Nephron progenitor cell (in vitro differentiated cells): ENCODE data around the gene ADAMTS18.

Experiments used
- DNase-seq: peaks from one replicate; pipeline ENCODE4 v3.0.0; 2021
- H3K27ac Mint-ChIP-seq: 2 replicates; pipeline ENCODE4 v1.8.0; 2021; ENCODE audit warnings: mild to moderate bottlenecking, moderate library complexity, mixed read lengths
- H3K27me3 Mint-ChIP-seq: 2 replicates; pipeline ENCODE4 v1.8.0; 2021; ENCODE audit warnings: mild to moderate bottlenecking, low read depth, mixed read lengths; ENCODE audit not compliant: poor library complexity
- H3K36me3 Mint-ChIP-seq: 2 replicates; pipeline ENCODE4 v1.8.0; 2021; ENCODE audit warnings: low read depth, mixed read lengths
- H3K4me1 Mint-ChIP-seq: 2 replicates; pipeline ENCODE4 v1.8.0; 2021; ENCODE audit warnings: mixed read lengths
- H3K4me3 Mint-ChIP-seq: 2 replicates; pipeline ENCODE4 v1.8.0; 2021; ENCODE audit warnings: mild to moderate bottlenecking, moderate library complexity, mixed read lengths
- H3K9me3 Mint-ChIP-seq: 2 replicates; pipeline ENCODE4 v1.8.0; 2021; ENCODE audit warnings: mild to moderate bottlenecking, moderate library complexity, mixed read lengths
- TF ChIP-seq, protein P1 (sequence below): fragments of 200-600 bp; sonication (generic); IDR thresholded peaks from 2 replicates; pipeline ENCODE4 v1.5.0; 2021; ENCODE audit warnings: antibody characterized with exemption

ADAMTS18 gene

GRCh38 chr16:77302674-77303073, 132.2 kb downstream of the ADAMTS18 start:
- H3K27ac Mint-ChIP-seq = no peak overlapping the region
- TF ChIP-seq, protein P1, sequence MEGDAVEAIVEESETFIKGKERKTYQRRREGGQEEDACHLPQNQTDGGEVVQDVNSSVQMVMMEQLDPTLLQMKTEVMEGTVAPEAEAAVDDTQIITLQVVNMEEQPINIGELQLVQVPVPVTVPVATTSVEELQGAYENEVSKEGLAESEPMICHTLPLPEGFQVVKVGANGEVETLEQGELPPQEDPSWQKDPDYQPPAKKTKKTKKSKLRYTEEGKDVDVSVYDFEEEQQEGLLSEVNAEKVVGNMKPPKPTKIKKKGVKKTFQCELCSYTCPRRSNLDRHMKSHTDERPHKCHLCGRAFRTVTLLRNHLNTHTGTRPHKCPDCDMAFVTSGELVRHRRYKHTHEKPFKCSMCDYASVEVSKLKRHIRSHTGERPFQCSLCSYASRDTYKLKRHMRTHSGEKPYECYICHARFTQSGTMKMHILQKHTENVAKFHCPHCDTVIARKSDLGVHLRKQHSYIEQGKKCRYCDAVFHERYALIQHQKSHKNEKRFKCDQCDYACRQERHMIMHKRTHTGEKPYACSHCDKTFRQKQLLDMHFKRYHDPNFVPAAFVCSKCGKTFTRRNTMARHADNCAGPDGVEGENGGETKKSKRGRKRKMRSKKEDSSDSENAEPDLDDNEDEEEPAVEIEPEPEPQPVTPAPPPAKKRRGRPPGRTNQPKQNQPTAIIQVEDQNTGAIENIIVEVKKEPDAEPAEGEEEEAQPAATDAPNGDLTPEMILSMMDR = no peak
- peaks cover 27% of the 10 kb centered on the region for H3K4me1 Mint-ChIP-seq
- DNase-seq = no peak
- H3K36me3 Mint-ChIP-seq = no peaks in the 10 kb centered on the region
- no peaks in the 10 kb centered on the region for H3K9me3 Mint-ChIP-seq
- no peak overlapping the region for H3K4me3 Mint-ChIP-seq
- no peaks in the 10 kb centered on the region for H3K27me3 Mint-ChIP-seq

DNA sequence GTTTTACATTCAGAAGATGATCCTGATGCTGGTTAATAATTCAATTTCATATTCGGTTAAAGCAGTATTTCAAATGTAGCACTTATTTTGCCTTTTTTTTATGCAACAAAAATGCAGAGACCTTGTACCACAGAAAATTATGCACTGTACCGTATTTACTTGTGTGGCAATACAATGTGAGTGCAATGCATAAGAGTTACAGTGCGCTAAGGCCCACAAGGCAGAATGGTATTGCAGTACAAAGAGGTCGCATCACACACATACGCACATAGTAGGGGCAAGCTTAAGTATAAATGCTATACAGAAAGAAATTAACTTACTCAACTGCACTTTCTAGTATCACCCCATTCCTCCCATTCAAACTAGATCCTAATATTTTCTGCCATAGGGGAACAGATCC, 132.6 kb downstream of the ADAMTS18 start:
- Mint-ChIP-seq H3K4me3 (no peak overlapping the region), H3K4me1 (peaks cover 23% of the 10 kb centered on the region), H3K27me3 (no peaks in the 10 kb centered on the region), H3K27ac (no peak overlapping the region), H3K9me3 (no peaks in the 10 kb centered on the region), H3K36me3 (no peaks in the 10 kb centered on the region)
- DNase-seq = no peak
- TF ChIP-seq, protein P1 = no peak

- no peak for DNase-seq
- Mint-ChIP-seq H3K36me3 (no peaks in the 10 kb centered on the region), H3K9me3 (no peaks in the 10 kb centered on the region), H3K27ac (no peak overlapping the region), H3K4me3 (no peak overlapping the region), H3K4me1 (peaks cover 4% of the 10 kb centered on the region), H3K27me3 (no peaks in the 10 kb centered on the region)
- TF ChIP-seq, protein P1 = no peak
These were observed 134.6 kb downstream of the ADAMTS18 start for GRCh38 chr16:77300256-77300655.

- H3K9me3 Mint-ChIP-seq = no peaks in the 10 kb centered on the region
- peaks cover 4% of the 10 kb centered on the region for H3K4me1 Mint-ChIP-seq
- TF ChIP-seq, protein P1 = no peak
- no peak overlapping the region for H3K27ac Mint-ChIP-seq
- no peaks in the 10 kb centered on the region for H3K27me3 Mint-ChIP-seq
- DNase-seq = no peak
- no peaks in the 10 kb centered on the region for H3K36me3 Mint-ChIP-seq
- H3K4me3 Mint-ChIP-seq = no peak overlapping the region
These were observed 135.4 kb downstream of the ADAMTS18 start for GRCh38 chr16:77299395-77299794.

DNA sequence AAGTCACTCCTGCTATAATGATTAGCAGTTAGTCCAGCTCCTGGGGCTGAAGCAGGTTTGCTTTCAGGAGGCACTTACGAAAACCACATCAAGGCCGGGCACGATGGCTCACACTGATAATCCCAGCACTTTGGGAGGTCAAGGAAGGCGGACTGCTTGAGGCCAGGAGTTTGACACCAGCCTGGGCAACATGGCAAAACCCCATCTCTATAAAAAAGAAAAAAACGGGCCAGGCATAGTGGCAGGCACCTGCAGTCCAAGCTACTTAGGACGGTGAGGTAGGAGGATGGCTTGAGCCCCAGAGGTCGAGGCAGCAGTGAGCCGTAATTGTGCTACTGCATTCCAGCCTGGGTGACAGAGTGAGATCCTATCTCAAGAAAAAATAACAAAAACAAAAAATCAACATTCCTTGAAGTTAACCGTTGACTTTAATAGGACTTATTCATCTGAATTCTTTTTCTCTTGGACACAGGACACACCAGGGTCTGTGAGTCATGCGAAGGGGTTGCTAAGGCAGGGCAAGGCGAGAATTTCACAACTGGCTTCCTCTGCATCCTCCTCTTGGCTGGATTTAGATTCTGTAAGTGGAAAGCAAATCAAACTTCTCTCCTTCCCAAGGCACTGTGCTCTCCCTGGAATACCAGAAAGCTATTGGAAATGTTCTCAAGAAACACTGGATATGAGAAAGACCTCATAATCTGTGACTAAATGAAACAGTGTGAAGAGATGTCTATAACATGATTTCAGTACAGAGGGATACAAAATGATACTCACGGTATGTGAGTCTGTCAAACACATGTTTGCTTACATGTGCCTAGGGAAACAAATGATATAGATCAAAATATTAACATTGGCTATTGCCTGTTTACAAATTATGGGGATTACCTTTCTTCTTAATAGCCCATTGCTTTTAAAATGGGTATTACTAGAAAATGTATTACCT, 136.1 kb downstream of the ADAMTS18 start:
- no peak for DNase-seq
- TF ChIP-seq, protein P1 = no peak
- Mint-ChIP-seq H3K36me3 (no peaks in the 10 kb centered on the region), H3K27me3 (no peaks in the 10 kb centered on the region), H3K9me3 (no peaks in the 10 kb centered on the region), H3K4me1 (peaks cover 4% of the 10 kb centered on the region), H3K27ac (no peak overlapping the region), H3K4me3 (no peak overlapping the region)

DNA sequence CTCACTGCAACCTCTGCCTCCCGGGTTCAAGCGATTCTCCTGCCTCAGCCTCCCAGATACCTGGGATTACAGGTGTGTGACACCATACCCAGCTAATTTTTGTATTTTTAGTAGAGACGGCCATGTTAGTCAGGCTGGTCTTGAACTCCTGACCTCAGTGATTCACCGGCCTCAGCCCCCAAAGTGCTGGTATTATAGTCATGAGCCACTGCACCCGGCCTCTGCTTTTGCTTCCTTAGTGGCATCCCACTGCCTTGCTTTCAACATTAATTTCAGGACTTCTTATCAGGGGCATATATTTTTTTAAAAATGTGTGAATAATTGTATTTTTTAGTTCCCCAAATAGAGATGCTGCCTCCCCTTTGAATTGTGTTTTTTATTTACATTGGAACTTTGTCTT, 136.8 kb downstream of the ADAMTS18 start:
- Mint-ChIP-seq H3K4me3 (no peak overlapping the region), H3K27me3 (no peaks in the 10 kb centered on the region), H3K9me3 (no peaks in the 10 kb centered on the region), H3K4me1 (peaks cover 4% of the 10 kb centered on the region), H3K36me3 (no peaks in the 10 kb centered on the region), H3K27ac (no peak overlapping the region)
- no peak for DNase-seq
- TF ChIP-seq, protein P1 = no peak
